Activated CD4-positive, alpha-beta T cell treated with anti-CD3 and anti-CD28 coated beads, Interleukin-2, amount 50 U/mL, for 16 hours (primary cell): ENCODE results near the gene PCNX2.
A peak's percentile ranks its signal among the peaks of the same experiment; 100 is the strongest.

Source experiments
- DNase-seq: peaks from one replicate; pipeline ENCODE4 v3.0.0-alpha.2; 2020

Gene PCNX2

GRCh38 chr1:233313434-233314155 is 18.1 kb upstream of the PCNX2 start:
- no peak for DNase-seq

- peak; percentile 43 for DNase-seq
Observed at GRCh38 chr1:233304489-233305102, 9.1 kb upstream of the PCNX2 start.

- no peak for DNase-seq
Observed at GRCh38 chr1:233300326-233300725, 4.8 kb upstream of the PCNX2 start.

GRCh38 chr1:233299450-233299849 is 3.9 kb upstream of the PCNX2 start:
- no peak for DNase-seq

GRCh38 chr1:233295975-233296322 is 424 bp upstream of the PCNX2 start:
- no peak for DNase-seq

GRCh38 chr1:233294913-233295236 is 650 bp downstream of the PCNX2 start:
- peak; percentile 61 for DNase-seq

- no peak for DNase-seq
Observed at GRCh38 chr1:233293556-233294446, 1.7 kb downstream of the PCNX2 start.

GRCh38 chr1:233290396-233291034 is 5.0 kb downstream of the PCNX2 start:
- DNase-seq, result no peak

- no peak for DNase-seq
Observed at GRCh38 chr1:233289676-233290075, 5.8 kb downstream of the PCNX2 start.

GRCh38 chr1:233282582-233282886 is 13.0 kb downstream of the PCNX2 start:
- no peak for DNase-seq

- DNase-seq, result peak; percentile 65
Observed at GRCh38 chr1:233281711-233282581, 13.6 kb downstream of the PCNX2 start.

- DNase-seq, result no peak
Observed at GRCh38 chr1:233279971-233280370, 15.6 kb downstream of the PCNX2 start.

GRCh38 chr1:233278631-233279030 is 16.9 kb downstream of the PCNX2 start:
- DNase-seq, result no peak

- no peak for DNase-seq
Observed at GRCh38 chr1:233277637-233278606, 17.6 kb downstream of the PCNX2 start.

GRCh38 chr1:233269656-233270055 is 25.9 kb downstream of the PCNX2 start:
- peak; percentile 24 for DNase-seq

- DNase-seq, result peak; percentile 51
Observed at GRCh38 chr1:233268389-233269022, 27.0 kb downstream of the PCNX2 start.

- DNase-seq, result no peak
Observed at GRCh38 chr1:233261695-233262094, 33.8 kb downstream of the PCNX2 start.

- DNase-seq, result peak; percentile 59
Observed at GRCh38 chr1:233261206-233261605, 34.3 kb downstream of the PCNX2 start.

GRCh38 chr1:233257786-233258185 is 37.7 kb downstream of the PCNX2 start:
- no peak for DNase-seq

- DNase-seq, result no peak
Observed at GRCh38 chr1:233256789-233257188, 38.7 kb downstream of the PCNX2 start.

- DNase-seq, result no peak
Observed at GRCh38 chr1:233256191-233256590, 39.3 kb downstream of the PCNX2 start.
